Hair follicle dermal papilla cell (primary cell): ENCODE data around the gene C17orf75. TPM values are rescaled to one million over a fixed set of nuclear protein-coding genes. Genes with fewer than 3 reads are reported as not detected.

Experiments
- total RNA-seq: library from RNA; depleted of rRNA; stranded (reverse); fragments of >200 nt; gene quantifications from 2 replicates; pipeline ENCODE4 v1.2.3, GENCODE V29; 2012

Gene C17orf75
- 9.1 and 10.5 TPM in 2 replicates for total RNA-seq

DNA sequence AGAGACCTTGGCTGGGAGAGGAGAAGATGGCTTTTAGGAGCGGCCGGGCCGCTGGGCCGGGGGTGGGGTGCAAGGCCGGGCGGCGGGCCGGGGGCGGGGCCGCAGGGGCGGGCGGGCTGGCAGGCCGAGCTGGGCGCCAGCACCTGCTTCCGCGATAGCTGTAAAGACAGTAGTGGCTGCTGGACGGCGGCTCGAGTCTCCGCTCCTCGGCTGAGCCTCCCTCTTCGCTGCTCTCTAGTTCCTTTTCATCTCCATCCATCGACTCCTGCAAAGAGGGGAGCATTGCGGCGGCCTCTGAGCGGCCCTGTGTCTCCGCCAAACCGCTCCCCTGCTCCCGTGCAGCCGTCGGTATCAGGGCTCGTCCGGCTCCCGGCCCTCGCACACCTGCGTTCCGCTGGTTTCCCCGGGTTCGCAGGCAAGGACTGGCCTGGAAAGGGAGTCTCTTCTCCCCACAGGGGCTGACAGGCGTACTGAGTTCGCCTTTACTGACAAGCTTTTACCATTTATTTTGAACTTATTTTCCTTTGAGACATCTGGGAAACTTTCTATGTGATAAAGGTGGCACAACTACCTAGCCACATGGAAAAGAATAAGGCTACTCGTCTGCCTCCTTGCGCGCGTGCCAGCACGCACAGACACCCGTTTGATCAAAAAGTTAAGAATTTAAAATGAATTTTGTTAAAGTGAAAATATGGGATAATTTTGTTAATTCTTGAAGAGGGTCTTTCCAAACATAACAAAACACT is at the start of gene C17orf75:
Gene C17orf75 (minus strand): TSS at position 317 of the 746 bp plus-strand sequence. CDS start 34 bp downstream, at position 283.

DNA sequence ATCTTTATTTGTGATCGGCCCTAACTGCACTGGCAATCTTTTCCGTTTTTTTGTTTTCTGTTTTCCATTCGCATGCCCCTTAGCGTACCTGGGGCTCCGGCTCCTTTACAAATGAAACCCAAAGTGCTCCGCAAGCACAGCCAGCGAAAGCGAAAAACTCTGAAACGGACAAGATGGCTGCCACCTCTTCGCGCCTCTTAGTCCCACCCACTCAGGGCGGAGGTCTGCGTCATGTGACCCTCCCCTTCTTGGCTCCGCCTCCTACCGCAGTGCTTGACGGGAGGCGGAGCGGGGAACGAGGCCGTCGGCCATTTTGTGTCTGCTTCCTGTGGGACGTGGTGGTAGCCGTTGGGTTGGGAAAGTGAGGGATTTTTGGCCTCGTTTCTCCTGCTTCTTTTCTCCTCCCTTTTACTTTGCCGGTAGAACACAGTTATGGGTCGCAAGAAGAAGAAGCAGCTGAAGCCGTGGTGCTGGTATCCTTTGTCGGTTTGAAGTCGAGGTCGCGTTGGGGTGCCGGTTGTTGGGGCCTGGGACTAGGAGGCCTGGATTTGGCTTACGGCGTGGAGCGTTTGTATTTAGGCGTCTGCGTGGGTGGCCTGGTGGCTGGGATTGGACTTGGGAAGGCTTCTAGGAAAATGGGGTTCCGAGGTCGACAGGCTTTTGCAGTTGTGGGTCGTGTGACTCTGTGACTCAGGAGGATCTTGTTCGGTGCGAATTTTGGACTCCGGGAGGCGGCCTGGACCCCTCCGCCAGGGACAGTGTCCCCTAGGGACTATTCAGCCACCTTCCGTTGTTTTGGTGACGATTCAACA is 8.1 kb upstream of the C17orf75 start, which contains the start of gene ZNF207:
Gene ZNF207 (plus strand): TSS at position 304 of the 812 bp plus-strand sequence. CDS start 129 bp downstream, at position 433.

Other genes starting within 250 kb of the C17orf75 start
- 28.9 and 39.6 TPM in 2 replicates for gene RHOT1, start 199.7 kb downstream of the C17orf75 start, total RNA-seq
- gene RHBDL3, start 76.3 kb downstream of the C17orf75 start, total RNA-seq = 0.12 and 0.49 TPM in 2 replicates
- gene ZNF207, start 8.0 kb upstream of the C17orf75 start, total RNA-seq = 149 and 183 TPM in 2 replicates
- 79.2 and 80.9 TPM in 2 replicates for gene PSMD11, start 102.3 kb upstream of the C17orf75 start, total RNA-seq
- 0.61 and 0.65 TPM in 2 replicates for gene CDK5R1, start 144.8 kb upstream of the C17orf75 start, total RNA-seq